Activated CD4-positive, alpha-beta T cell treated with anti-CD3 and anti-CD28 coated beads, Interleukin-2, amount 50 U/mL, for 16 hours (primary cell): ENCODE measurements around the gene DDR2.

Source experiments
- DNase-seq: peaks from one replicate; pipeline ENCODE4 v3.0.0-alpha.2; 2020

Gene DDR2

DNA sequence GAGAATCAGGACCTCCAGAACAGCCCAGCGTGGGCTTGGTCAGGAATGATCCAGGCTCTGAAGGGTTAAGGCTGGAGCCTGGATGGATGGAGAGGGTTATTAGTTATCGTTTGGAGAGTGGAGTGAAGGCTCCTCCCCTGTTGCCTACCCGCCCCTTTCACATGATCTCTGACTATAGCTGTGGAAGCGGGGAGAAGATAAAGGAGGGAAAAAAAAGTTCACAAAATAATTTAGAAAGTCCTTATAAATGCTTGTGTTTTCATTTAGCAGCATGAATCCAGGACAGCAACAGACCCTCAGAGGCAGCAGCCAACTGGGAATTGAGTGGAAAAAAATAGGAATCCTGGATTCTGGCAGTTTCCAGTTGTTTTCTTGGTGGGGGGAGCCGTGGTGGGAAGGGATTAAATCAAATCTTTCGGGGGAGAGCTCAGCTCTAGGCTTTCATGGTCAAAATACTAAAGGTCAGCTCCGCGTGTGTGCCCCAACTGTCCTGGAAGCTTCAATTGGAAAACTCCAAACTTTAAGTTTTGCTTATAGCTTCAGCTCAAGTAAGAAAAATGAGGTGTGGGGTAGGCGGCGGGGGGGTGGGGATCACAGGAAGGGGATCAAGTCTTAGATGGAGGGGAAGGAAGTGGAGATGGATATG, 595 bp upstream of the DDR2 start:
- no peak for DNase-seq

DNA sequence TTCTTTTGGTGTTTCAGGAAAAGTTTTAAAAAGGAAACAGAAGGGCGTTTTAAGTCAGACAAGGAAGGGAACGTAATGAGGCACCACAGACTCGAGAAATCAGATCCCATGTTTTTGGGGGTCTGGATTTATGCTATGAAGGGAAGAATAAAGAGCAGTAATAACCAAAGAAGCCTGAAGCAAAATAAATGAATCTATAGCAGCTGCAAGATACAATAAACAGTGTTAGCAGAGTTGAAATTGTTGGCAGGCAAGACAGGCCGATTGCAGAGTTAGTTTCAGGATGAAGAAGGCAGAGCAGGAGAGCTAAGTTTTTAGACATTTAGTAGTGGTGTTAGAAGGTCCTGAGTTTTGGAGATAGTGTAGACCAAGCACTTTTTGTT, 425 bp downstream of the DDR2 start:
- DNase-seq, result no peak

DNA sequence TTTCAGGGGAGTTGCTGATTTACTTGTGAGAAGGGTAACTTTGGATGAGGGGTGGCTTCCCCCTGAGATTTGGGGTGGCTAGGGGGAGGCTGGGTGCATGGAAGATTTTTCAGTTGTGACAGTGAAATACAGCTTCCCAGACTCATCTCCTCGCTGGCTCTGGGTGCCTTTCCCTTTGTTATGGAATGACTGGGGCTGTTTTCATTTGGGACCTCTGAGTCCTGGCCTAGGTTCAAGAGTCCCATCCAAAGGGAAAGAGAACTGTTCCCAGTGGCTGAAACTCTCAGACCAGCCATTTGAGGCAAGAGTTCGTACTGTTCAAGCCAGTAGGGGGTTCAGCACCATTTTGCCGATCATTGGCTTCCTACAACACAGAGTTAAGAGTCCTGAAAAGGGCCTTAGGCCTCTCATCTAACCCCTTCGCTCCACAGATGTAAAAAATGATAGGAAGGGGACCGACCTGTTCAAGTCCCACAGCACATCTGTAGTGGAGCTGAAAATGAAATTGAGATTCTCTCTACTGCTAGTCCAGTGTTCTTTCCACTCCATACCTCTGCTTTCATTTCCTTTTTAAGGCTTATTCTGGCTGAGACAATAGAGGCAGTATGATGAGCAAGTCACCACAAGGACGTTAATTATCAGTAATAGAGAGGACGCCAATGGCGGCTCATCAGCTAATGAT, 958 bp downstream of the DDR2 start:
- DNase-seq, result no peak

DNA sequence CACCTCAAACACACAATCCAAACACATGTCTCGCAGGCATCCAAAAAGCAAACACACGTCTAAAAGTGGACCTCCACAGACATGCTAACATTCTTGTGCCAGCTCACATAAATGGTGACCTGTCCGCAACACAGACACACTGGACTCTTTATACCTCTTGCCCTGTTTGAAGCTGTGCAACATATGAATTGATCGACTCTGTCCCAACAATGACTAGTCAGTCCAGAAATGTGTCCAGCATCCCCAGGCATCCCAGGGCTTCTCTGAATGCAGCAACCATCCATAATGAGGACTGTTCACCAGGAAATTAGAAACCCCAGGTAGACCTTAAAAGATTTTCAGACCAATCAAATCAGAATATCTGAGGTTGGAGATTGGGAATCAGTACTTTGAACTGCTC, 3.2 kb downstream of the DDR2 start:
- DNase-seq, result no peak

DNA sequence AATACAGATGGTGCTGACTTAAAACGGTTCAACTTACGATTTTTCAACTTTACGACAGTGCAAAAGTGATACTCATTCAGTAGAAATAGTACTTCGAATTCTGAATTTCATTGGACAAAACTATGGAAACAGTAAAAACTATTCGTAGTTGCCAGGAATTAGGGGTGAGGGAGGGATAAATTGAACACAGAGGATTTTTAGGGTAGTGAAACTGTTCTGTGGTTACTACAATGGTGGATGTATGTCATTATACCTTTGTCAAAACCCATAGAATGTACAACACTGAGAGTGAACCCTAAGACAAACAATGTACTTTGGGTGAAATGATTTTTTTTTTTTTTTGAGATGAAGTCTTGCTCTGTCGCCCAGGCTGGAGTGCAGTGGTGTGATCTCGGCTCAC, 7.5 kb downstream of the DDR2 start:
- no peak for DNase-seq

DNA sequence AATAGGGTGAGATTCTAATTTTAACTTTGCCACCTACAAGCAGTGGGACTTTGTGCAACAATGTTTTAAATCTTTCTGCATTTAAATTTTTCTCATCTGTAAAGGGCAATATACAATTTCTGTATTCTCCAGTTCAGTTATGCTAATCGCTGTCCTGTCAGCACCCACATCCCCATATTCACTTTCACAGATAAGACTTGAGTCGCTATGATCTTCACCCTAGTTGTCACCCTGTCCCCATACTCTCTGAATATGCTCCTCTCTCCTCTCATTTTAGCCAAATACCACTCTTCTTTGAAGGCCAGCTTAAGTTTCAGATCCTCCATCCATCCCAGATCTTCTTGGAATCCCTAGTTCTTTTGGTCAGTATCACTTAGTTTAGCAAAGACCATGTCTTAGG, 8.8 kb downstream of the DDR2 start:
- no peak for DNase-seq

DNA sequence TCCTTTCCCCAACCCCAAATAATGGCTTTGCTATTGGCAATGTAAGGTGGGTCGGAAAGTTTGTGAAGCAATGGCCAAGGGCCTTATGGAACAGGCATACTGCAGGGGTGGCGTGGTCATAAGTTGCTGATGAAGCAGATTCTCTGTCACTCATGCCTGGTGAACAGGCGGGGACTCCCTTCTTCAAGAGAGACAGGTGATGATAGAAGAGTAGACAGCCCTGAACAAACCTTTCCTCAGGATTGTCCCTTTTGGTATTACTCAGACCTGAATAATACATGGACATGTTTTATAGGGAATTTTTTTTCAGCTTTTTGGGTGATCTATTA, 12.7 kb downstream of the DDR2 start:
- no peak for DNase-seq

DNA sequence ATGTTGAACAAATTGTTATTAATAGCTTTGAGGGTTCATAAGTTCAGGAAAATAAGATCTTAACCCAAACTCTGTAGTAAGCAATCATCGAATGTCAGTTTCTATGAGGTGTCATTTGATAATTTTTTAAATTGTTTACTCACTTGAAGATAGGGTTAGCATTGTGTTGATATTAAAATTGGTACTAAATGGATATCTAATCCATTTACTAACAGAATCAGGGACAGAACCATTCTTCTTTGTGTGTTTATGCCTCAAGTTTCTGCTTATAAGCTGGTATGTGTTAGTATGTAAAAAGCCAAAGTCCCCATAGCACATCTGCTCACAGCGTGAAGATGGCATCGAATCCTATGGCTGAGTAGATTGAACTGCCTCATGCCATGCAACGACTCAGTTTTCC, 13.4 kb downstream of the DDR2 start:
- no peak for DNase-seq

DNA sequence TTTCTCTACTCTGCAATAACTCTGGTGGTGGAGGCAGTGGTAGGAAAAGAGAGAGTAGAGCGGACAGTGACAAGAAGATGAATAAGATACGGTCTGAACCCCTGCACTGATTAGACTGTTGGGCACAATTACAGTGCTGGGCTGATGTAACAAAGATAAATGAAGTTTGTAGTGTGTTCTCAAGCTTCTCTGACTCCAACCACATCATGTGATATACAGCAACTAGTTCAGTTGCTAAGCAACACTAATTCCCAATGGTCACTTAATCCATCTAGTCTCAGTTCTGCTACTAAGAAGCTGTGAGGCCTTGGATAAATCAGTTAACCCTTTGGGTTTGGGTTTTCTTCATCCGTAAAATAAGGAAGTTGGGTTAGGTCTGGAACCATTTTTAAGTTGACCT, 17.3 kb downstream of the DDR2 start:
- DNase-seq, result no peak

DNA sequence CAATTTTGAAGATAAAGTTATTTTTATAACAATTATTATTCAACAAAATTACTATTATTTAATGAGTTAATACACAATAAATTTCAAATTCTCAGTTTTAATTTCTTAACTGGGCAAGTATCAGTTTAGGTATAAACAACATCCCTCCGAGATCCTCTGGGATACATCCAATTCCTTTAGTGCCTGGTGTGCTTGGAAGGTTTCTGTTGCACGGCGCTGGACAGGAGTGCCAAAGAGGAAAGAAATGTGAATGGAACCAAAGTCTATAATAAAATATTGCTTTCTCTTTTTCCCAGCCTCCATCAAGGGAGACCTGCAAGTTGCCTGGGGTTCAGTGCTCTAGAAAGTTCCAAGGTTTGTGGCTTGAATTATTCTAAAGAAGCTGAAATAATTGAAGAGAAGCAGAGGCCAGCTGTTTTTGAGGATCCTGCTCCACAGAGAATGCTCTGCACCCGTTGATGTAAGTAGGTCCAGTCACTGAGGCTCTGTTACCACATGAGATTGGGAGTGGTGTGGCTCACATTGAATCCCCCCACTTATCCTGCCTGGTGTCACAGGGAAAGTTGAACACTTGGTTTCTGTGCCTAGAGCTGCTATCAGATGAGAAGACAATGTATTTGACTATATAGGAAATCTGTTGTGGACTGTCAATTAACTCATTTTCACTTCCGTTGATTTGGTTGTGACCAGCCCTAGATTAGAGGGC, 22.8 kb downstream of the DDR2 start:
- DNase-seq, result no peak

DNA sequence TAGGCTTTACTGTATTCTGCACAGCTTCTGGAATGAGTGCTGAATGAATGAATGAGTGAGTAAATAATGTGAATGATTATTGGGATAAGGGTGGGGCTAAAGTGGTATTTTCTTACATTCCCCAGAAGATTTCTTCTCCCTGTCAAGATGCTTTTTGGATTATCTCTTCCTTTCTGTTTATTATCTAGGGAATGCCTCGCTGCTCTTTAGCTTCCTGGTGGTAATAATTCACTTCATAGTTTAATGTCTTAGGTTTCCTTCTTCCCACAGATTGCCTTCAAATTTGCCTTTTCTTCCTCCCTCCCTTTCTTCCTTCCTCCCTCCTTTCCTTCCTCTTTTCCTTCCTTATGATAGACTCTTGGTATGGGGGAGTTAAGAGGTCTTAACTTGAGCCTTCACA, 24.0 kb downstream of the DDR2 start:
- DNase-seq, result no peak

DNA sequence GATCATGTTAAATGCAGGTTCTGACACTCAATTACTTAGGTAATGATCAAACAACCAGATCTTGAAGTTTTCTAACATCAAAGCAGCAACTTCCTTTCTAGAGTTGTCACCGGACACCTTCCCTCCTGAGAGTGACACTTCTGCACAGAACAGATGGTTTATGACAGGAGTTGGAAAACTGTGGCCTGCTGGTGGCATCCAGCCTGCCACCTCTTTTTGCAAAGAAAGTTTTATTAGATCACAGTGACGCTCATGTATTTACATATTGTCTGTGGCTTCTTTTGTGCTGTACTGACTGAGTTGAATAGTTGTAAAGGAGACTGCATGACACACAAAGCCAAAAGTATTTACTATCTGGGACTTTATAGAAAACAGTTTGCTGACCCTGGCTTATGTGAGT, 28.3 kb downstream of the DDR2 start:
- no peak for DNase-seq

DNA sequence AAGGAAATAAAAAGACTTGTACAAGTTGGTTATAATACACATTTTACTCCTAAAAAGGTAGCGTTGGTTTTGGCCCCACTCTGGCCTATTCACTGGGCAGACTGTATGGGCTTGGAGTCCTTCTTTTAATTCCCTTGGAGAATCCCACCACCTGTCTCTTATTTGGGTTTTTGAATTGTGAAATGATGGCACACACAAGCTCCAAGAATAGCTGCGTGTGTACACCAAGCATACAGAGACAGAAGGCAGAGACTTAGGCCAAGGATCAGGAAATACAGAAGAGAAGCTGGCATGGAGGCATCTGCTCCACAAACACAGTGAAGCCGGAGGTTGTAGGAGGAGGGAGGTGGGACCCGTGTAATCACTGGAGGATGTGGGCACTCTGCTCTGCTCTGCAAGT, 29.1 kb downstream of the DDR2 start:
- DNase-seq, result no peak

DNA sequence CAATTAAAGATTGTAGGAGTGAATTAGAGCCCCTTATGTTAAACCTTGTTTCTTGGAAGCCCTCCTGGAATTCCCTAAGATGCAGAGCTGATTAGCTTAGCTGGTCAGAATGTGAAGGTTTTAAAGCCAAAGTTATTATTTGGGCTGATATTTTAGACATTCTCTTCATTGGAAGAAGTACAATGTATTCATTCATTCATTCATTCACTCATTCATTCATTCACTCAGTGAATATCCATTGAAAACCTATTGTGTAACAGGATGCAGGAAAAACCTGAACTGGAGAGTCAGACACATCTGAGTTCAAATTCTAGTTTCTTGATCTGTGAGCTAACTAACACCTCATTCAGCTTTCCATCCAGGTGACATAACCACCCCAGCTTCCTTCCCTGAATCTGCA, 29.7 kb downstream of the DDR2 start:
- no peak for DNase-seq

DNA sequence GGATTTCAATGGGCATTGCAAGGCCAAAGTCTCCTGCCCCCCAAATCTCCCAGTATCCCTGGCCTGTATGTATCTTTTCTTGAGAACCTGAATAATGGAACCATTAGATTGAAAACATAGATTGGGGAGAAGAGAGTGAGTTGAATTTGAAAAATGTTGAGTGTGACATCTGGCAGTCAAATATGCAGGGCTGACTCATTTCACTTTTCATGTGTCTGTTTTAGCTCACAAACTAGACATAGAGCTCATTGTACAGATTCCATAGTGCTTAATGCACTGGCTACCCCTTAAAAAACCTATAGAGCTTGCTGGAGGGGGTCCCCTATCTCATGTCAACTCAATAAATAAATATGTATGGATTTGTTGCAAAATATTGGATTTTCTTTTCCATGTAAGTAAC, 30.8 kb downstream of the DDR2 start:
- no peak for DNase-seq

DNA sequence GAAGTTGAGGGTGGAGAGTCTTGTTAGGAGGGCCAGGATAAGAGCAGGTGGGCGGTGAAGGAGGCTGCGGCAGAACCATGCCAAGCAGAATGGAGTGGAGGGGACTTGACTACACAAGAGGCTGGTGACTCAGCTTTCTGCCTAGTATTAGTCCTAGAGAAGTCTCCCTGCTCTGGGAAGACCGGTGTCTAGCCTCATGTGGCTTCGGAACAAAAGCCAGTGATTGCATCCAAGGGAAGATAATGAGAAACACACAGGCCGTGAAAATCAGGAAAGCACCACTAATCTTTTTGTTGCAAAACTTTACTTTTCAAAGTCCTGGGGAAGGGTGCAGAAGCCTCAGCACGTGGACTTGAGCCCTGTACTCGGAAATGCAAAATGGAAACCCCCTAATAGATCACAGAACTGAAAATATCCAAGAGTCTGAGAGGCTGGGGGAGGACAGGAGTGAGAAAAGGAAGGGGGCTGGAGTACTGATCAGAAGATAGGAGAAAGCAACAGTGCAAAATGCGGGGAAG, 31.4 kb downstream of the DDR2 start:
- DNase-seq, result no peak

DNA sequence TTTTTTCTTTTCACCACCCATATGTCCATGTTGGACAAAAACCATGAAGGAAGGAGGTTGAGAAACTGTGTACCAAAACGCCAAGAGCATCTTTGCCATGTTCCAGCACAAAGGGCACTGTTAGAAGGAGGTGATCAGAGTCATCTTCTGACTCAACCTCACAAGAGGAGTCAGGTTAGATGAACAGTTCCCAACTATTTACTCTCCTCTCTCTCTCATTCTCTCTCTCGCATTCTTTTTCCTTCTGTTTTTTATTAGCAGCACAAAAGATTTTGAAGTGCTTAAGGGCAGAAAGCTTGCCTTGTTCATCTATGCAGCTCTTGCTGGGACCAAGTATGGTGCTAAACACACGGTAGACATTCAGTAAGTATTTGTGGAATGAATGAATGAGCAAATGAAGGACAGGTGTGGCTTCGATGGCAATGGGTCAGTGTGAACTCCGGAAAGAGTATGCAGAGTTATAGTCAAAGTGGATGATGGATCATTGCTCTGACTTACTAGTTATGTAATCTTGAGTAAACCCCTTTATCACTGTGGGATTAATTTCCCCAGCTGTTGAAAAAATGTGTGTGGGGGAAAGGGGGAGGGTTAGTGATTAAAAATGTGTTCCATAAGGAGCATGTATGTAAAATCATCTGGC, 33.9 kb downstream of the DDR2 start:
- DNase-seq, result no peak

DNA sequence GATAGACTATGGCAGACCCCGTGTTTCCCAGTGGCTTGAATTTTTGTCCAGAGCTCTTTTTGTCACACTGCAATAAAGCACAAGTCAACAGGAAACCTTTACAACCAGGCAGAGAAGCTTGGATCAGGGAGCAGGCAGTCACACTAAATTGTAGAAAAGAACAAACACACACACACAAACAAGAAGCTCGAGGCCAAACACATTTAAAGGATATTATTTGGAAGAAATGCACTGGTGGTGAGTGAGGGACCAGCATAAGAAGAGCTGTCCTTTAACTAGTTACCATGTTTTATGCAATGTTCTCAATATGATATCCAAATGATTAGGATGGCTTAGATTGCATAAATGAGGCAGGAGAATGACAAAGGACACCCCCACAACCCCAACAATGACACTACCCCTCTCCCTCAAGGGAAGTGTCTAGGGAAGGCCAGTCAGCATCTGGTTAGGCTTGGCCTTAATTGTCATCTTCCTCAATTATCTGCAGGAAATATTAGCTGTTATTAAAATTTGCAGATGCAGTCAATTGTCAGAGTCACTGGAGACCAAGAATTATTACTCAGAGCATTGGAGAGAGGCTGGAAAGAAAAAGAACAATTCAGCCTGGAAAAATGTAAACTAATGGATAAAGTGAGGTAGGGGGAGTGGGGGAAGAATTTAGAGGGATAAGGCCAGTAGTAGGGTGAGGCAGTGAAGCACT, 35.3 kb downstream of the DDR2 start:
- no peak for DNase-seq

DNA sequence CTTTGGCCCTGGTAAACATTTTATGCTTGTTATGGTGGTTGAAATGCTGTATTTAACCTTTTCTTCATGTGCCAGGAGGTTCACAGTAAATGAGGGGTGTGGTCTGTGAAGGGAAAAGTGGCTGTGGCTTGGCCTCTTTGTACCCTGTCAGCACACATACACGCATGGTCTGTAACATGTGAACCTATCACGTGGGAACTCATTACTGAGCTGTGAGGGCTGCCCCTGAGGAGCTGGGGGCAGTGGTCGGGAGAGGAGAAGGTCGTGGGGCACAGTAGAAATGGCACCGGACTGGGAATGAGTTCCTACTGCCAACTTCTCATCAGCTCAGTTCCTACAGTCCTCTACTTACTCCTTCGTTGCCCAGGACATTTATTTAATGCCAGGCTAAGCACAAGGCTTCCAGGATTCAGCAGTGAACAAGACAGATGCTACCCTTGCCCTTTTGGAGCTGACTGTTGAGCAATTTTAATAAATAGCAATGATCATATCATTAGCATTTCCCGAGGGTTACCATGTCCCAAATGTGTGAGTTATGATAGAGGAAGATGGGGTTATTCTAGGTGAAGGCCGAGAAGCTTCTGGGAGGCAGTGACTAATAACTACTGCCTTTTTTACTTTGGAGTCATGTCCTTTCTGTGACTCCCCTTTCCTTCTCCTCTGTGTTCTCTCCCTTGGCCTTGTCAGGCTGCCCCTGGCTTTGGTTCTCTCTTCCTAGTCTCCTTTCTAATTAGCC, 38.8 kb downstream of the DDR2 start:
- no peak for DNase-seq

DNA sequence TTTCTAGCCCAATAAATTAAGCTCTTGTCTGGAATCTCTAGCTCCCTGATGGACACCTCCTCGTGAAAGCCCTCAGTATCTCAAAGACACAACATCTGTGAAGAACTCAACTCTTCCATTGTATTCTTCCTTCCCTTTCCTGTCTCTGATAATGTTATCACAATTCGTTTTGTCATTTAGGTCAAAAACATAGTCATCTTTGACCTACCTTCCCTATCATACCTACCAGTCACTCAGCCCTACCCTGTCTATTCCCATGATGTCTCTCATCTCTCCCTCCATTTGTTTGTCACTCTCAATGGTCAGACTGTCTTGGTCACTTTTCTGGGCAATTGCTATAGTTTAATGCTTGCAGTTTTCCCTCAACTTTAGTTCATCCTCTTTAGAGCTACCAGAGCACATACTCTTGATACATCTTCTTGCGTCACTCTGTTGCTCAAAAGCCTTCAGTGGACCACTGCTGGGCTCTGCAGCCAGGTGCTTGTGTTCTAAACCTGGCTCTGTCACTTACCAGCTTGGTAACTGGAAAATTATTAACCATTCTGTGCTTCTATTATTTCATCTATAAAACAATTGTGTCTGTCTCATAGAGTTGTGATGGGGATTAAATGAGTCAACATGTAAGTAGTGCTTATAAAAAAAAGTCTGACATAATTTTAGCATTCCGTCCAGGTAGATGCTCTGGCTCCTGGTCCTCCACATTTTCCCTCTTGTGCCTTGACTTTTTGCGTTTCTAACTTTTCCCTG, 39.6 kb downstream of the DDR2 start:
- DNase-seq, result no peak

DNA sequence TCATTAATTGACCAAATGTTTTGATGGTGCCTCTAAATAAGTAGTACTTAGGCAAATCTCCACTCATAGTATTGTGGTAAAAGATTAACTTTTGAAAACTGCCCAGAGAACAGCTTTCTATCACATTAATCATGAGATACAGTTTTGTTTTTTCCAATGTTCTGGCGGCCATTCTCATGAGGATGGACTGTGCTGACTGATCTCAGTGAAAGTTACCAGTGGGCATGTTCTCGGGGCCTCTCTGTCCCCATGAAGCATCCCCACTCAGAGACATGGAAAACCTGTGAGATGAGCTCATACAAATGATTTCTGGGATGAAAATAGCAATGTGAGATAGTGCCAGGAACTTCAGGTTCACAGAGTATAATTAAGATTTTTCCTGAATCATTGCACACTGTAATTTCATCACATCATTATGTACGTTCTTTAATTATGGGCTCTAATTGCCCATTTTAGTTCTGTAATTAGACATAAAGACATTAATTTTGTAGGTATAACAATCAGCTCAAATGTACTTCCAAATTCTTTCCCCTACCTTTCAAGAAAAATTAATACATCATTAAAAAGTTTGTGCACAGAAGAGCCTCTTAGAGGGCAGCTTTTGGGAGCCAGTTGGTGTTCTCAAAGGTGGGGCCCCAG, 40.5 kb downstream of the DDR2 start:
- DNase-seq, result no peak
